ENCODE results near the gene GPR42.
"Not testable (repeated sequence)": the region's sequence is repeated elsewhere in the genome, so short reads cannot be mapped to it uniquely, and the experiment has no call there.

GPR42 gene

DNA sequence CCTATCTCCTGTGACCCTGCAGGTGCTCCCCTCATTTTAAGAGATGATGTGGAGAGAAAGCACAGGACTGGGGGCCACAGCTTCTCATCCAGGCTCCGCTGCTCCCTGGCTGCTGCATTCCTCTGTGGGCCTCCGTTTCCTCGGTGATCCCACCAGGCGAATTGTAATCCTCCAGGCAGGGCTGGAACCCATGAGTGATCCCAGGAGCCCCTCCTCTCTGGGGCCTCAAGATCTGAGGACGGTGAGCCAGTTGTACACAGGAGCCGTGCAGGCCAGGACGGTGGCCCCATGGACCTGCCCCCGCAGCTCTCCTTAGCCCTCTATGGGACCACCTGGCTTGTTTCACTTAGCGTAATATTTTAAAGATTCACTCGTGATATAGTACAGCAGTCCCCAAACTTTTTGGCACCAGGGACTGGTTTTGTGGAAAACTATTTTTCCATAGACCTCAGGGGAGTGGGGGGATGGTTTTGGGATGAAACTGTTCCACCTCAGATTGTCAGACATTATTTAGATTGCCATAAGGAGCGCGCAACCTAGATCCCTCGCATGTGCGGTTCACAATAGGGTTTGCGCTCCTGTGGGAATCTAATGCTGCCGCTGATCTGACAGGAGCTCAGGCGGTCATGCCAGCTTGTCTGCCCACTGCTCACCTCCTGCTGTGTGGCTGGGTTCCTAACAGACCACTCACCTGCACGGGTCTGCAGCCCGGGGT is 7.0 kb upstream of the GPR42 start:
- DNase-seq (ENCODE audit: low read depth), result no peak

DNA sequence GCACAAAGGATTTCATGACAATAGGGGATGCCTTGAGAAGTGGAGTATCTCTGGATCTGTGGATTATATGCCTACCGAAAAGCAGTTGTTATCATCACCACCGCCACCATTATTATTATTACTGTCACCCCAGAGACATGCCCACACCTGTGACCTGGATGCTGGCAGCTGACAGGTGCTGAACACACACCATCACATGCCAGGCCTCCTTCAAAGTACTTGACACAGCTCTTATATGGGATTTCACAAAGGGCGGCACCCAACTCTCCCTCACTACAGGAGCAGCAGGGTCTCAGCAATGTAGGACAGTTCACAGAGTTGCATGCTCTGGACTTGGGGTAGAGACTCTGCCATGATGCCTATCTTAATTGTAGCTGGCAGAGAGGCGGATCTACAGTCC is 5.6 kb upstream of the GPR42 start:
- no peak for DNase-seq (ENCODE audit: low read depth)

DNA sequence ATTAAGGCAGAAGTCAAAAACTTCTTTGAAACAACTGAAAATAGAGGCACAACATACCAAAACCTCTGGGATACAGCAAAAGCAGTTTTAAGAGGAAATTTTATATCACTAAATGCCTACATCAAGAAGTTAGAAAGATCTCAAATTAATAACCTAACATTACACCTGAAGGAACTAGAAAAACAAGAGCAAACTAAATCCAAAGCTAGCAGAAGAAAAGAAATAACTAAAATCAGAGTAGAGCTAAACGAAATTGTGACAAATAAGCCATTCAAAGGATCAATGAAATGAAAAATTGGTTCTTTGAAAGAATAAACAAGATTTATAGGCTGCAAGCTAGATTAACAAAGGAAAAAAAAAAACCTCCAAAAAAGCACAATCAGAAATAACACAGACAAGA is 2.5 kb upstream of the GPR42 start:
- no peak for DNase-seq (ENCODE audit: low read depth)

DNA sequence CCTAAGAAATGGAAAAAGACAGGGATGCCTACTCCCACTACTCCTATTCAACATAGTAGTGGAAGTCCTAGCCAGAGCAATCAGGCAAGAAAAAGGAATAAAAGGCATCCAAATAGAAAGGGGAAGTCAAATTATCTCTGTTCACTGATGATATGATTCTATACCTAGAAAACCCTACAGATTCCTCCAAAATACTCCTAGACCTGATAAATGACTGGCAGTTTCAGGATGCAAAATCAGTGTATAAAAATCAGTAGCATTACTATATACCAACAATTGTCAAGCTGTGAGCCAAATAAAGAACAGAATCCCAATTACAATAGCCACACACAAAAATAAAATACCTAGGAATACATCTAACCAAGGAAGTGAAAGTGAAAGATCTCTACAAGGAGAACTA is 1.3 kb upstream of the GPR42 start:
- no peak for DNase-seq (ENCODE audit: low read depth)

DNA sequence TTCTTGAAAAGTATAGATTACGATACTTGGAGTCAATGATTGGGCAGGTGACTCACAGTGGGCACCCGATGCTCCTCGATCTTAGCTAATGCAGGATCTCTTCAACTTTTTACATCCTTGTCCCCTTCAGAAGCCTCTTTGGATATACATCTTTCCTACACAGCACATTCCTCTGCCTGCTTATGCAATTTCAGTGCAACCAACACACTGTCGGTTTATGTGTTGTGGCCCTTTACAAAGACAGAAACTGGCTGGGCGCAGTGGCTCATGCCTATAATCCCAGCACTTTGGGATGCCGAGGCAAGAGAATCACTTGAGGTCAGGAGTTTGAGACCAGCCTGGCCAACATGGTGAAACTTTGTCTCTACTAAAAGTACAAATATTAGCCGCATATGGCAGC is 2.6 kb downstream of the GPR42 start:
- DNase-seq (ENCODE audit: low read depth), result no peak

DNA sequence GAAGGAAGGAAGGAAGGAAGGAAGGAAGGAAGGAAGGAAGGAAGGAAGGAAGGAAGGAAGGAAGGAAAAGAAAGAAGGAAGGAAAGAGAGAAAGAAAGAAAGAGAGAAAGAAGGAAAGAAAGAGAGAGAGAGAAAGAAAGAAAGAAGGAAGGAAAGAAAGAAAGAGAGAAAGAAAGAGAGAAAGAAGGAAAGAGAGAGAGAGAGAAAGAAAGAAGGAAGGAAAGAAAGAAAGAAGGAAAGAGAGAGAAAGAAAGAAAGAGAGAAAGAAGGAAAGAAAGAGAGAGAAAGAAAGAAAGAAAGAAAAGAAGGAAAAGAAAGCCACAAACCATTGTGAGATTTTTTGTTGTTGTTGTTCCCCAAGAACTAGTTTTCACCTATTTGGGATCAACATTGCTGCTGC is 3.2 kb downstream of the GPR42 start:
- DNase-seq (ENCODE audit: low read depth), result not testable (repeated sequence)

DNA sequence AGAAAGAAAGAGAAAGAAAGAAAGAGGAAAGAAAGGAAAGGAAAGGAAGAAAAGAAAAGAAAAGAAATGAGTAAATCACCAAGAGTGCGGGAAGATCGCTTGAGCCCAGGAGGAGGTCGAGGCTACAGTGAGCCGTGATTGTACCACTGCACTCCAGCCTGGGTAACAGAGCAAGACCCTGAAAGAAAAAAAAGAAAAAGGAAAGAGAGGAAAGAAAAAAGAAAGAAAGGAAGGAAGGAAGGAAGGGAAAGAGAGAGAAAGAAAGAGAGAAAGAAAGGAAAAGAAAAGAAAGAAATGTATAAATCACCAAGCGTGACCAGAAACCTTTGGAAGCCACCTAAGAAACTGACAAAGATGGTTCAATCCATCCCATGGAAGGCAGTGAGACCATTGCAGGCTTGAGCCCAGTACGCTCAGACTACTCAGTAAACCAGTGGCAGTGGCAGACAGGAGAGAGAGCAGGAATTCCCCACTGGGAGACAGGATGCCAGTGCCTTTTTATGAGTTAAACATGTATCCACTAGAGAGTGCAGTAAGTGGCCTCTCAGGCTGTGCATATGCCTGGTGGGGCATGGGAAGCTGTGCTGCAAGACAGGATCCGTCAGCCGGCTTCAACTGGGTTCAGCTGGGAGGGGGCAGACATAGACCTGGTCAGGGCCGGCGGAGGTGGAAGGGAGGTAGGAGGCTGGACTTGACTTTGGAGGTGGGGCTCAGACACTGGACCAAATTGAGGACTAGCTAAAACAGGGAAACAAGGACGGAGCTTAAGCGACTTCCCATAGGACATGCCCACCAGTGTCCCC is 4.8 kb downstream of the GPR42 start:
- DNase-seq (ENCODE audit: low read depth), result no peak

DNA sequence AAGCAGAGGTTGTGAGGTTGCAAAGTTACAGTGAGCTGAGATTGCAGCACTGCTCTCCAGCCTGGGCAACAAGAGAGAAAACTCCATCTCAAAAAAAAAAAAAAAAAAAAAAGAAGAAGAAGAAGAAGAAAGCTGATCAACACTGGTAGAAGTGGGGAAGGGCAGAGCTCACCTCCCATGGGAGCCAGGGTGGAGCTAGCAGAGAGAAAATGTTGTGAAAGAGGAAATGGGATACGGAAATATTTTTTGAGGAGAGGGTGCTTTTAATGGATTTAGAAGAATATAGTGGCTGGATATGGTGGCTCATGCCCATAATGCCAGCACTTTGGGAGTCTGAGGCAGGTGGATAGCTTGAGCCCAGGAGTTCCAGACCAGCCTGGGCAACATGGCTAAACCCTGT is 6.8 kb downstream of the GPR42 start:
- no peak for DNase-seq (ENCODE audit: low read depth)

DNA sequence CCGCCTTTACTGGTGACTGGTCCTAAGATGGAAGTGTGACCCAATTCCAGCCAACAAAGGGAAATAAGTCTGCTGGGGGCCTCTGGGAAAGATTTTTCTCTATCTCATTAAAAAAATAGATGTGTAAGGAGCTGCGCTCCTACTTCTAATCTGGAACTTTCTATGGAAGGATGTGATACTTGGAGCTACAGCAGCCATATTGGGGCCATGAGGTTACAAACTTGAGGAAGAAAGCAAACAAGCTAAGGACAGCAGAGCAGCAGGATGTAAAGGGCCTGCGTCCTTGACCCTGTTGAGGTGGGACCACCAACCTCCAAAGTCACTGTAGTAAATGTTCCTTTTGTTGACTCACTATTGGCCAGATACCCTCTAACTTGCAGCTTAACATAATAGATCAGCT is 7.5 kb downstream of the GPR42 start:
- no peak for DNase-seq (ENCODE audit: low read depth)

DNA sequence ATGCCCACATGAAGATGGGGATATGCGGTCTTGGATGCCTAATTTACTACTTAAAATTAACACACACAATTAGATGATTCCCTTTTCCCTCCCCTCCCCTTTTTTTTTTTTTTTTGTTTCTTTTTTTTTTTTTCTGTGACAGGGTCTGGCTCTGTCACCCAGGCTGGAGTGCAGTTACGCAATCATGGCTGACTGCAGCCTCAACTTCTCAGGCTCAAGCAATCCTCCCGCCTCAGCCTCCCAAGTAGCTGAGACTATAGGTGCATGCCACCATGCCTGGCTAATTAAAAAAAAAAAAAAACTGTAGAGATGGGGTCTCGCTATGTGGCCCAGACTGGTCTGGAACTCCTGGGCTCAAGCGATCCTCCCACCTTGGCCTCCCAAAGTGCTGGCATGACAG is 8.7 kb downstream of the GPR42 start:
- not testable (repeated sequence) for DNase-seq (ENCODE audit: low read depth)

DNA sequence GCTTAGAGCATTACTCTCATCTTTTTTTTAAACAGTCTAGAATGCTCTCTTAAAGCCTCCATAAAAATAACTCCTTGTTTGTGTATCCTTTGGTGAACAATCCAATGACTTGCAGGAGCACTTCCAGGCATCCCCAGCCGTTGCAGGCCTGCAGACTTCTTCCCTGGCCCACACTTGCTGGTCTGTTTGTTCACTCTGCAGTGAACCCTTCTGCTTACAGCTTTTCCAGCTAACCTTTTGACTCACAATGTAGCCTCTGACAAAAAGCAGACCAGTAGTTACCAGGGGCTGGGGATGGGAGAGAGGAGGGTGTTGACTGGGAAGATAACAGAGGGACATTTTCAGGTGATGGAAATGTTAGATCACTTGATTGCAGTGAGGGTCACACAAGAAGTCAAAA is 9.1 kb downstream of the GPR42 start:
- DNase-seq (ENCODE audit: low read depth), result no peak

DNA sequence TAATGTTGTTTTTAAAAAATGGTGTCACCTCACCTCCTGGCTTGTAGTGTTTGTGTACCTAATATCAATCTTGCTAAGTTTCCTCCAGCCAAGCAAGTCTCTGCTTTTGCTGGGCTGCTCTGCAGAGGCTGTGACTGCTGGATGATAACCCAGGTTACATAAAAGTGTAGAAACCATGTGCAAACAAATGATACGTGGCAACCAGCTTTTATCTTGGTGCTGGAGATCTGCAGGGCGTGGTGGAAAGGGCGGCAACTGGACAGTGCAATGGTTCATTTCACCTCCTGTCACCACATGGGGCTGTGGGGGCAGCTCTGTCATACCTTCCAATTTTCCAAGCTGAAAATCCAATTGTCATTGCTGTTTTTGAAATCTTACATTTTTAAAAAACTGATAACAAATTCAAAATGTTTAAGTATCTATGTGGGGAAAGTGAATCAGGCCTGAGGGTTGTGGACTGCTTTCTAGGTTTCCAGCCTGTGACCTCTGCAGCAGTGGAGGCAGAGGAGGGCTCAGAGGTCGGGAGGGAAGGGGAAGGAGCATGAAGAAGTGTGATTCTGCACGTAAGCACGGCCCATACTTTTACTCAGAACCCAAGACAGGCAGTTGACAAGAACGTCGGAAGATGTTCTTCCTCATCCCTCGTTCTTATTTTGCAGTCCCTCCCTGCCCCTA is 9.7 kb downstream of the GPR42 start:
- no peak for DNase-seq (ENCODE audit: low read depth)

DNA sequence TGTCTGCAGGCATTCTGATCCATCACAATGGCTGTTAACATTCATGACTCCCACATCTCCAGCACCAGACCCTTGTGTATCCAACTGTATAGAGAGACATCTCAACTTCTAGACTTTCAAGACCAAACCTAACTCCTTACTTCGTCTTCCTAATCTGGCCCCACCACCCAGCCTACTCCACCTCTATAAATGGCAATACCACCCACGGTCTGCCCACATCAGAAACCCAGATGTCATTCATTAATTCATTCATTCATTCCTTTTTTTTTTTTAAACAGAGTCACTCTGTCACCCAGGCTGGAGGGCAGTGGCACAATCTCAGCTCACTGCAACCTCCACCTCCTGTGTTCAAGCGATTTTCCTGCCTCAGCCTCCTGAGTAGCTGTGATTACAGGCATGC is 10.4 kb downstream of the GPR42 start:
- DNase-seq (ENCODE audit: low read depth), result no peak

DNA sequence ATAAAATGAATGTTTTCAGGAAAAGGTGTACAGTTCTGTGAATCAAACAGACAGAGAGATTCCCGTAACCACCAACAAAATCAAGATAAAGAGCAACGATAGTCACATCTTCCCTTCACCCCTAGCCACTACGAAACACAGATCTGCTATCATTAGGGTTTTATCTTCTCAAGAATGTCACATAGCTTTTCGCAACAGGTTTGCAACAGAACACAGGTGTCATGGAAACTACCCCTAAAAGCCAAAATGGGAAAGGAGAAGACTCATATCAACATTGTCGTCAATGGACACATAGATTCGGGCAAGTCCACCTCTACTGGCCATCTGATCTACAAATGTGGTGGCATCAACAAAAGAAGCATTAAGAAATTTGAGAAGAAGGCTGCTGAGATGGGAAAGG is 11.1 kb downstream of the GPR42 start:
- DNase-seq (ENCODE audit: low read depth), result no peak

DNA sequence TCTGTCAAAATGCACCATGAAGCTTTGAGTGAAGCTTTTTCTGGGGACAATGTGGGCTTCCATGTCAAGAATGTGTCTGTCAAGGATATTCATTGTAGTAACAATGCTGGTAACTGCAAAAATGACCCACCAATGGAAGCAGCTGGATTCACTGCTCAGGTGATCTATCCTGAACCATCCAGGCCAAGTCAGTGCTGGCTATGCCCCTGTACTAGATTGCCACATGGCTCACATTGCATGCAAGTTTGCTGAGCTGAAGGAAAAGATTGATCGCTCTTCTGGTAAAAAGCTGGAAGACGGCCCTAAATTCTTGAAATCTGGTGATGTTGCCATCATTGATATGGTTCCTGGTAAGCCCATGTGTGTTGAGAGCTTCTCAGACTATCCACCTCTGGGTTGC is 12.7 kb downstream of the GPR42 start:
- no peak for DNase-seq (ENCODE audit: low read depth)

DNA sequence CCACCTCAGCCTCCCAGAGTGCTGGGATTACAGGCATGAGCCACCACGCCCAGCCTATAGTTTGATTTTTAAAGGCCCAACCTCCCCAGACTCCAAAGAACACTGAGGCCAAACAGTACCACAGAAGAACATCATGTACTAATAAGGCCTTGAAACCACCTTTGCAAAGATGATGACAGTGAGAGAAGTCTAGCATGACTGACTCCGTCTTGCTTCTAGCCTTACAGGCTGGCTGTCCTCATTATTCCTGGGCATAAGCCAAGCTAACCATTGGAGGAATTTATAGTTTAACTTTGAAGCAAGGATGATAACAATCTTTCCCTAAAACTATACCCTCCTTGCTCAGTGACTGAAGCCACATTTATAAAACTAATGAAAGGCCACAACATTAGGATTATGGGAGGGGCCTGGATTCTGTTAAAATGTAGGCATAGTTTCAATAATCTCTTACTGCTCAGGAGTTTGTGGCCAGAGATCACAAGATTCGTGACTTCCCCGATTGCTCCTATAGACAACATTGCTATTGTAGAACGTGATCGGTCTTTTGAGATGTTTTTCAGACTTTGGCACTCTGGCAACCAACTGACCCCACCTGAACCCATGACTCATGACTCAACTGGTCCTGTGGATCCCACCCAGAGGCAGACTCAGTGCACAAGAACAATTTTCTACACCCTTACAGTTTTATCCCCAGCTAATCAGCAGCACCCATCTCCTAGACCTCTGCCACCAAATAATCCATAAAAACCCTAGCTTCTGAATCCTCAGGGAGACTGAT is 17.6 kb downstream of the GPR42 start:
- no peak for DNase-seq (ENCODE audit: low read depth)

DNA sequence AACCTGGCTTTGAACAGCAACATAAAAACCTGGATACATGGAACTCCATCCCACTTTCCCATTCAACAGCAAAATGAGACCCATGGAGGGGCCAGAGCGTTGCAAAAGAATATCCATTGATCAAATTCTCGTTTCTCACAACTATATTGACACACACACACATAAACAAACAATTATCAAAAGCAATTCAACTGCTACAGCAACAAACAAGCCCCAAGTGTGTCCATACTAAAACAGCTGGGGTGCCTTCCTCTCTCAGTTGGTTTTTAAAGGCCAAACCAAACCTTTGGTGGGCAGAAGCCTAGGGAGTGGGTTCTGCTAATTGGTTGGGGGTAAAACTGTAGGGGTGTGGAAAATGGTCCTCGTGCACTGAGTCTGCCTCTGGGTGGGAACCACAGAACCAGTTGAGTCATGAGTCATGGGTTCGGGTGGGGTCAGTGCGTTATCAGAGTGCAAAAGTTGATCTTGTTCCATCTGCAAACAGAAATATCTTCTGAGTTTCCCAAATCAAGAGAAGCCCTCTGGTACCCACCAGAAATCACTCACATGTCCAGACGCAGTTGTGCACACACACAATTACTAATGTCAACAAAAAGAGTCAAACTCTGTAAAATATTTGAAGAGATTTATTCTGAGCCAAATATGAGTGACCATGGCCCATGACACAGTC is 18.5 kb downstream of the GPR42 start:
- no peak for DNase-seq (ENCODE audit: low read depth)

DNA sequence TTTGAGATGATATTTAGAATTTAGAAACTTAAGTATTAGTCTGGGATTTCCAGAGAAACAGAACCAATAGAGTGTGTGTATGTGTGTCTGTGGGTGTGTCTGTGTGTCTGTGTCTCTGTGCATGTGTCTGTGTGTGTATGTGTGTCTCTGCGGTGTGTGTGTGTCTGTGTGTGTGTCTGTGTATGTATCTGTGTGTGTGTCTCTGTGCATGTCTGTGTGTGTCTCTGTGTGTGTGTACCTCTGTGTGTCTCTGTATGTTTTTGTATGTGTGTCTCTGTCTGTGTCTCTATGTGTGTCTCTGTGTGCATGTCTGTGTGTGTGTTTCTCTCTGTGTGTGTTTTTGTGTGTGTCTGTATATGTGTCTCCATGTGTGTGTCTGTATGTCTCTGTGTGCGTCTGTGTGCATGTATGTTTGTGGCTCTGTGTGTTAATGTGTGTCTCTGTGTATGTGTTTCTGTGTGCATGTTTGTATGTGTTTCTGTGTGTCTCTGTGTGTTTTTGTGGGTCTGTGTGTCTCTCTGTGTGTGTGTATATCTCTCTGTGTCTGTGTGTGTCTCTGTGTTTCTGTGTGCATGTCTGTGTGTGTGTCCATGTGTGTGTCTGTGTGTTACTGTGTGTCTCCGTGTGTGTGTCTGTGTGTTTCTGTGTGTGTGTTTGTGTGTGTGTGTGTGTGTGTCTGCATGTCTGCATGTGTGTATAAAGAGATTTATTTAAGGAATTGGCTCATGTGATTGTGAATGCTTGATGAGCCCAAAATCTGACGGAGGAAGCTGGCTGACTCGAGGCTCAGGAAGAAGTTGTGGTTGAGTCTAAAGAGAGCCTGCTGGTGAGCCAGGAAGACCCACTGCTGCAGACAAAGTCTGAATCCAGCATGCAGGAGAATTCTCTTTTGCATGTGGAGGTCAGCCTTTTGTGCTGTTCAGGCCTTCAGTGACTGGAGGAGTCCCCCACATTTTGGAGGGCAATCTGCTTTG is 22.2 kb downstream of the GPR42 start:
- no peak for DNase-seq (ENCODE audit: low read depth)

DNA sequence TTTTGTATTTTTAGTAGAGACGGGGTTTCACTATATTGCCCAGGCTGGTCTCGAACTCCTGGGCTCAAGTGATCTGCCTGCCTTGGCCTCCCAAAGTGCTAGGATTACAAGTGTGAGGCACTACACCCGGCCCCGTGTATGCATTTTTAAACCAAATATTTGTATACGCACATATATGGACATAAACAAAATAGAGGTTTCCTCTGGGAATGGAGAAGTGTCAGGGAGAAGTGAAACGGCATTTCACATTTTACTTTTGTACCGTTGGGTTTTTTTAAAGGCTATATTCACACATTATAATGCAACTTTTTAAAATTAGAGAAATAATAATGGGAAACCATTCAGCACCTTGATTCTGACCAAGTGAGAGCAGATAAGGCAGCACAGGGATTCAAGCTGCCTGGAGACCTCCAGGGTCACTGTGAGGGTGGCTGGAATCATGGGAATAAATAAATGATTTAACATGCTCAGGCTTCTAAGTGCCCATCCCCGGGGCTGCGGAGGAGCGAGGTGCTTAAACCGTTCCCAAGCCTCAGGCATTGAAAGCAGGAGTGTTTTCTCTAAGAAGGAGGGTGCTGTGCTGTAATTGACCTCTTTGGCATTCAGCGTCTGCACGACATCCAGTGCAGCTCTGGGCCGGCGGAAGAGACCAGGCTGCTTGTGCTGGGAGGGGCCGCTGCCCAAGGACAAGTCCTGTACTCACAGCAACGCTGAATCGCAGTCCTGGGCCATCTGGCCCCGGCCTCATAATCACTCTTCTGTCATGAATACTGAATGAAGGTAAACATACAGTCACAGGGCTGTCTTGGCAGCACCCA is 24.7 kb downstream of the GPR42 start:
- no peak for DNase-seq (ENCODE audit: low read depth)
